Tibial nerve (tissue), 4 donors: ENCODE results near the gene TRPM4. TPM values are rescaled to one million over a fixed set of nuclear protein-coding genes. Genes with fewer than 3 reads are reported as not detected.
A peak's percentile ranks its signal among the peaks of the same experiment; 100 is the strongest.
"Not testable (repeated sequence)": the region's sequence is repeated elsewhere in the genome, so short reads cannot be mapped to it uniquely, and the experiment has no call there.

Experiments
- DNase-seq, 2 donors: peaks; one replicate each; pipeline ENCODE4 v3.0.0-alpha.2; 2019; ENCODE audit warnings: low spot score in 2 of 2
- H3K27ac ChIP-seq, 4 donors: fragments of 200-600 bp; sonication (generic) in 3 of 4; one replicate each; pipeline ENCODE4 v1.5.1; 2017 to 2019; ENCODE audit warnings: mild to moderate bottlenecking in 1 of 4
- H3K27me3 ChIP-seq, 2 donors: fragments of 200-600 bp; sonication (generic) in 1 of 2; one replicate each; pipeline versions ENCODE4 v1.5.1 to v1.6.0; 2017 to 2019
- H3K36me3 ChIP-seq, 3 donors: fragments of 200-600 bp; sonication (generic); one replicate each; pipeline ENCODE4 v1.5.1; 2018 to 2019
- H3K4me1 ChIP-seq, 4 donors: fragments of 200-600 bp; sonication (generic) in 3 of 4; one replicate each; pipeline ENCODE4 v1.5.1; 2017 to 2019
- H3K4me3 ChIP-seq, 4 donors: fragments of 200-600 bp; sonication (generic) in 3 of 4; one replicate each; pipeline ENCODE4 v1.5.1; 2017 to 2019; ENCODE audit warnings: mild to moderate bottlenecking in 1 of 4, moderate library complexity in 1 of 4
- H3K9me3 ChIP-seq, 4 donors: fragments of 200-600 bp; sonication (generic) in 3 of 4; one replicate each; pipeline ENCODE4 v1.5.1; 2017 to 2019
- CTCF ChIP-seq, 5 experiments: fragments of 200-600 bp in 3 of 5; fragments of 450-650 bp in 2 of 5; sonication (generic) in 3 of 5; IDR thresholded peaks; one replicate each; pipeline ENCODE4 v1.5.1; 2016 to 2019; ENCODE audit warnings: antibody characterized with exemption in 5 of 5, mild to moderate bottlenecking in 3 of 5, moderate library complexity in 2 of 5
- EP300 ChIP-seq, 2 donors: sonication (generic); formaldehyde crosslinking; IDR thresholded peaks; one replicate each; pipeline ENCODE4 v1.6.1; 2017; ENCODE audit warnings: antibody characterized with exemption in 2 of 2, mild to moderate bottlenecking in 1 of 2
- POLR2A ChIP-seq, 2 donors: fragments of 450-650 bp; IDR thresholded peaks; one replicate each; pipeline ENCODE4 v1.6.1; 2017; ENCODE audit warnings: antibody characterized with exemption in 2 of 2, mild to moderate bottlenecking in 2 of 2, moderate library complexity in 2 of 2
- WGBS, 2 donors: methylation state at CpG; one replicate each; pipeline ENCODE4 v1.1.5; 2018; 5-methylcytosine and 5-hydroxymethylcytosine counted together
- total RNA-seq, 4 donors: library from RNA; depleted of rRNA; stranded (reverse); fragments of >200 nt; gene quantifications; one replicate each; pipeline ENCODE4 v1.1.0, GENCODE V29; 2016

TRPM4 gene
- total RNA-seq, 4 donors from 2014 or later, result 12.6 to 22.4 (median 16.7) TPM

GRCh38 chr19:49141352-49141751 lies 16.2 kb upstream of the TRPM4 start:
- no peak for DNase-seq
- WGBS, 2 donors, result 80 to 93% methylated on average over 6 of the region's 6 CpGs
- peaks cover 0 to 33% of the 10 kb centered on the region in 2 donors for H3K27me3 ChIP-seq
- peaks cover 0 to 25% (median 12%) of the 10 kb centered on the region in 4 donors for H3K4me1 ChIP-seq
- H3K4me3 ChIP-seq, result no peak overlapping the region
- no peak overlapping the region for H3K27ac ChIP-seq
- no peaks in the 10 kb centered on the region for H3K9me3 ChIP-seq
- no peaks in the 10 kb centered on the region for H3K36me3 ChIP-seq
- TF ChIP-seq CTCF (IDR thresholded peaks at IDR 0.05) (no peak), EP300 (IDR thresholded peaks at IDR 0.05) (no peak), POLR2A (IDR thresholded peaks at IDR 0.05) (no peak)

GRCh38 chr19:49142866-49143335 lies 14.7 kb upstream of the TRPM4 start:
- peaks cover 0 to 26% of the 10 kb centered on the region in 2 donors for H3K27me3 ChIP-seq

GRCh38 chr19:49145573-49146407 lies 11.8 kb upstream of the TRPM4 start:
- peak; percentile 64 to 85 for DNase-seq
- peaks cover 0 to 55% (median 22%) of the 10 kb centered on the region in 4 donors for H3K4me1 ChIP-seq
- H3K9me3 ChIP-seq, result no peaks in the 10 kb centered on the region
- 7 to 8% methylated on average over 23 to 28 of the region's 30 CpGs for WGBS, 2 donors
- peaks cover 0 to 42% of the 10 kb centered on the region in 2 donors for H3K27me3 ChIP-seq
- no peaks in the 10 kb centered on the region for H3K36me3 ChIP-seq
- peak overlapping the region in 1 of 4 donors; percentile 19 for H3K4me3 ChIP-seq
- no peak for TF ChIP-seq EP300 (IDR thresholded peaks at IDR 0.05)
- TF ChIP-seq CTCF (IDR thresholded peaks at IDR 0.05), result peak; percentile 80 to 88 (median 81)
- no peak overlapping the region for H3K27ac ChIP-seq

More at GRCh38 chr19:49142866-49143335, 14.7 kb upstream of the TRPM4 start:
- no peak overlapping the region for H3K27ac ChIP-seq
- WGBS, 2 donors, result 2 to 3% methylated on average over 21 of the region's 21 CpGs
- DNase-seq, result peak in 1 of 2 donors; percentile 70
- H3K36me3 ChIP-seq, result no peaks in the 10 kb centered on the region
- no peaks in the 10 kb centered on the region for H3K9me3 ChIP-seq
- peak overlapping the region in 3 of 4 donors; percentile 37 to 53 (median 44) for H3K4me3 ChIP-seq
- H3K4me1 ChIP-seq, result peaks cover 0 to 30% (median 12%) of the 10 kb centered on the region in 4 donors
- TF ChIP-seq POLR2A (IDR thresholded peaks at IDR 0.05) (no peak), EP300 (IDR thresholded peaks at IDR 0.05) (peak in 1 of 2 donors; percentile 22)

- not testable (repeated sequence) for H3K36me3 ChIP-seq, H3K9me3 ChIP-seq, DNase-seq, H3K27ac ChIP-seq, H3K4me3 ChIP-seq
- H3K27me3 ChIP-seq, result peaks cover 0 to 47% of the 10 kb centered on the region in 2 donors
- peaks cover 0 to 61% (median 25%) of the 10 kb centered on the region in 4 donors for H3K4me1 ChIP-seq
- 12 to 32% methylated on average over 4 to 7 of the region's 7 CpGs for WGBS, 2 donors
Measured at GRCh38 chr19:49146408-49146770, 11.2 kb upstream of the TRPM4 start.

- TF ChIP-seq EP300 (IDR thresholded peaks at IDR 0.05) (peak in 1 of 2 donors; percentile 13), CTCF (IDR thresholded peaks at IDR 0.05) (no peak)
- DNase-seq, result no peak
- peak overlapping the region in 1 of 4 donors; percentile 71 for H3K4me3 ChIP-seq
- no peaks in the 10 kb centered on the region for H3K36me3 ChIP-seq
- WGBS, 2 donors, result 61 to 70% methylated on average over 11 of the region's 11 CpGs
- peaks cover 0 to 43% of the 10 kb centered on the region in 2 donors for H3K27me3 ChIP-seq
- H3K9me3 ChIP-seq, result no peaks in the 10 kb centered on the region
- peaks cover 0 to 57% (median 24%) of the 10 kb centered on the region in 4 donors for H3K4me1 ChIP-seq
- peak overlapping the region in 1 of 4 donors; percentile 77 for H3K27ac ChIP-seq
Measured at GRCh38 chr19:49148044-49148682, 9.4 kb upstream of the TRPM4 start.
